ENCODE results near the gene ANKRD34A.

- TF ChIP-seq CTCF (IDR thresholded peaks at IDR 0.05) (peak in 1 of 4 experiments; percentile 5), POLR2A (IDR thresholded peaks at IDR 0.05) (no peak)
Measured at GRCh38 chr1:145956781-145957442, 7.5 kb downstream of the ANKRD34A start.

Measured in uterus (tissue), 2 donors.